SK-N-MC (cell line): ENCODE measurements around the gene FASTK.

Experiments
- DNase-seq: peaks from one replicate; pipeline ENCODE4 v3.0.0-alpha.2; 2011; ENCODE audit warnings: low read depth, low spot score
- H3K27ac ChIP-seq: fragments of 200-600 bp; sonication (generic); 2 replicates; pipeline ENCODE4 v1.5.1; 2016; ENCODE audit warnings: mixed run types
- H3K36me3 ChIP-seq: fragments of 200-600 bp; sonication (generic); 2 replicates; pipeline ENCODE4 v1.6.1; 2017; ENCODE audit warnings: antibody characterized with exemption, low read length, mixed read lengths; ENCODE audit not compliant: insufficient read depth
- H3K4me3 ChIP-seq: fragments of 200-600 bp; sonication (generic); 2 replicates; pipeline ENCODE4 v1.5.1; 2016
- H3K9ac ChIP-seq: fragments of 200-600 bp; sonication (generic); 2 replicates; pipeline ENCODE4 v1.8.0; 2017; ENCODE audit warnings: mixed run types, mixed read lengths; ENCODE audit not compliant: insufficient read length
- H3K9me3 ChIP-seq: fragments of 200-600 bp; sonication (generic); 2 replicates; pipeline ENCODE4 v1.6.1; 2017; ENCODE audit warnings: low read depth, mild to moderate bottlenecking, antibody characterized with exemption, low read length, moderate library complexity, mixed read lengths
- EZH2 ChIP-seq: fragments of 200-600 bp; sonication (generic); IDR thresholded peaks from one replicate; pipeline ENCODE4 v1.6.1; 2017; ENCODE audit warnings: antibody characterized with exemption
- FOXP2 ChIP-seq: optimal IDR thresholded peaks from 2 replicates; pipeline ENCODE3; 2011; ENCODE audit warnings: mild to moderate bottlenecking, moderate library complexity; ENCODE audit not compliant: insufficient read depth; ENCODE audit errors: extremely low read length, control extremely low read depth
- POLR2AphosphoS5 ChIP-seq: IDR thresholded peaks from 2 replicates; pipeline ENCODE4 v1.6.1; 2012; ENCODE audit warnings: mild to moderate bottlenecking, low read depth, low read length, borderline replicate concordance

The FASTK gene

GRCh38 chr7:151114151-151115090, 33.8 kb upstream of the FASTK start:
- no peak overlapping the region for H3K9ac ChIP-seq
- H3K4me3 ChIP-seq, result no peak overlapping the region
- no peaks in the 10 kb centered on the region for H3K9me3 ChIP-seq
- H3K36me3 ChIP-seq, result no peaks in the 10 kb centered on the region; the same call in 1 of the 2 replicates
- H3K27ac ChIP-seq, result no peak overlapping the region
- TF ChIP-seq FOXP2 (no peak), EZH2 (no peak), POLR2AphosphoS5 (no peak)
- DNase-seq, result no peak

GRCh38 chr7:151113344-151114150, 32.9 kb upstream of the FASTK start:
- Histone ChIP-seq H3K27ac (no peak overlapping the region), H3K36me3 (no peaks in the 10 kb centered on the region; the same call in 1 of the 2 replicates), H3K4me3 (no peak overlapping the region), H3K9me3 (no peaks in the 10 kb centered on the region), H3K9ac (no peak overlapping the region)
- no peak for TF ChIP-seq POLR2AphosphoS5
- no peak for TF ChIP-seq EZH2
- no peak for TF ChIP-seq FOXP2
- no peak for DNase-seq

GRCh38 chr7:151110941-151111645, 30.5 kb upstream of the FASTK start:
- H3K4me3 ChIP-seq, result no peak overlapping the region
- H3K9ac ChIP-seq, result no peak overlapping the region
- no peaks in the 10 kb centered on the region for H3K36me3 ChIP-seq
- no peak overlapping the region for H3K27ac ChIP-seq
- no peak for DNase-seq
- no peaks in the 10 kb centered on the region for H3K9me3 ChIP-seq
- TF ChIP-seq FOXP2 (no peak), EZH2 (no peak), POLR2AphosphoS5 (no peak)

- H3K9me3 ChIP-seq, result no peaks in the 10 kb centered on the region
- no peak overlapping the region for H3K9ac ChIP-seq
- no peak for DNase-seq
- no peaks in the 10 kb centered on the region for H3K36me3 ChIP-seq
- no peak overlapping the region for H3K27ac ChIP-seq
- TF ChIP-seq EZH2 (no peak), POLR2AphosphoS5 (no peak), FOXP2 (no peak)
- H3K4me3 ChIP-seq, result no peak overlapping the region
Observed at GRCh38 chr7:151110236-151110940, 29.8 kb upstream of the FASTK start.

- DNase-seq, result no peak
- H3K36me3 ChIP-seq, result 0 out of 2 replicates have a peak, but pooled peaks cover 3% of the 10 kb centered on the region
- no peak overlapping the region for H3K4me3 ChIP-seq
- no peaks in the 10 kb centered on the region for H3K9me3 ChIP-seq
- no peak overlapping the region for H3K9ac ChIP-seq
- no peak for TF ChIP-seq POLR2AphosphoS5
- no peak overlapping the region for H3K27ac ChIP-seq
Observed at GRCh38 chr7:151109094-151110048, 28.8 kb upstream of the FASTK start.

GRCh38 chr7:151107882-151108281, 27.3 kb upstream of the FASTK start:
- Histone ChIP-seq H3K27ac (no peak overlapping the region), H3K9me3 (no peaks in the 10 kb centered on the region), H3K36me3 (0 out of 2 replicates have a peak, but pooled peaks cover 4% of the 10 kb centered on the region), H3K9ac (no peak overlapping the region), H3K4me3 (no peak overlapping the region)
- TF ChIP-seq EZH2 (no peak), POLR2AphosphoS5 (no peak), FOXP2 (no peak)
- no peak for DNase-seq

- DNase-seq, result no peak
- no peak overlapping the region for H3K4me3 ChIP-seq
- no peak overlapping the region for H3K9ac ChIP-seq
- 0 out of 2 replicates have a peak, but pooled peaks cover 4% of the 10 kb centered on the region for H3K36me3 ChIP-seq
- no peak for TF ChIP-seq POLR2AphosphoS5
- no peak for TF ChIP-seq EZH2
- TF ChIP-seq FOXP2, result no peak
- H3K27ac ChIP-seq, result no peak overlapping the region
- H3K9me3 ChIP-seq, result no peaks in the 10 kb centered on the region
Observed at GRCh38 chr7:151104411-151105235, 24.0 kb upstream of the FASTK start.
